HepG2 (cell line): ENCODE data around the gene COL18A1.

ENCODE experiments used
- CREB1 ChIP-seq, 2 experiments: fragments of 450-650 bp in 1 of 2; IDR thresholded peaks; 2 replicates each; pipeline ENCODE4 v1.6.1; 2016 to 2017; ENCODE audit warnings: control low read depth in 1 of 2, mild to moderate bottlenecking in 1 of 2, missing compliant biosample characterization in 1 of 2, missing genetic modification characterization in 1 of 2
- EP300 ChIP-seq, 3 experiments: sonication (generic) in 1 of 3; formaldehyde crosslinking in 1 of 3; IDR thresholded peaks; 2 replicates each; pipeline versions ENCODE4 v1.5.1 to v1.6.1; 2011 to 2020; ENCODE audit warnings: low read depth in 2 of 3, low read length in 2 of 3, borderline replicate concordance in 1 of 3, improper control_type of control experiment in 1 of 3, mild to moderate bottlenecking in 1 of 3, missing genetic modification reagents in 1 of 3, moderate library complexity in 1 of 3
- KMT2B ChIP-seq: IDR thresholded peaks from 2 replicates; pipeline ENCODE4 v1.6.1; 2016; ENCODE audit warnings: missing genetic modification reagents, missing compliant biosample characterization
- NFIC ChIP-seq: IDR thresholded peaks from 2 replicates; pipeline ENCODE4 v1.6.1; 2012; ENCODE audit warnings: mild to moderate bottlenecking, low read length, inconsistent platforms
- NR2C2 ChIP-seq: sonication (generic); formaldehyde crosslinking; IDR thresholded peaks from 2 replicates; pipeline ENCODE4 v1.4.0; 2020; ENCODE audit warnings: missing genetic modification reagents, mild to moderate bottlenecking, moderate library complexity, borderline replicate concordance
- XBP1 ChIP-seq: sonication (generic); formaldehyde crosslinking; IDR thresholded peaks from 2 replicates; pipeline ENCODE4 v1.5.0; 2020; ENCODE audit warnings: missing genetic modification reagents
- ZNF207 ChIP-seq: fragments of 450-650 bp; IDR thresholded peaks from 2 replicates; pipeline ENCODE4 v1.6.1; 2016; ENCODE audit warnings: antibody characterized with exemption, borderline replicate concordance
- ZNF598 ChIP-seq: sonication (generic); formaldehyde crosslinking; IDR thresholded peaks from 2 replicates; pipeline ENCODE4 v1.5.1; 2020; ENCODE audit warnings: mild to moderate bottlenecking, missing genetic modification reagents, borderline replicate concordance
- TF ChIP-seq, protein P1 (sequence below): sonication (generic); formaldehyde crosslinking; IDR thresholded peaks from 2 replicates; pipeline ENCODE4 v1.5.0; 2020; ENCODE audit warnings: mild to moderate bottlenecking, missing genetic modification reagents, moderate library complexity
- TF ChIP-seq, protein P2 (sequence below): sonication (generic); formaldehyde crosslinking; IDR thresholded peaks from 2 replicates; pipeline ENCODE4 v1.5.0; 2020; ENCODE audit warnings: mild to moderate bottlenecking, missing genetic modification reagents

DNA sequence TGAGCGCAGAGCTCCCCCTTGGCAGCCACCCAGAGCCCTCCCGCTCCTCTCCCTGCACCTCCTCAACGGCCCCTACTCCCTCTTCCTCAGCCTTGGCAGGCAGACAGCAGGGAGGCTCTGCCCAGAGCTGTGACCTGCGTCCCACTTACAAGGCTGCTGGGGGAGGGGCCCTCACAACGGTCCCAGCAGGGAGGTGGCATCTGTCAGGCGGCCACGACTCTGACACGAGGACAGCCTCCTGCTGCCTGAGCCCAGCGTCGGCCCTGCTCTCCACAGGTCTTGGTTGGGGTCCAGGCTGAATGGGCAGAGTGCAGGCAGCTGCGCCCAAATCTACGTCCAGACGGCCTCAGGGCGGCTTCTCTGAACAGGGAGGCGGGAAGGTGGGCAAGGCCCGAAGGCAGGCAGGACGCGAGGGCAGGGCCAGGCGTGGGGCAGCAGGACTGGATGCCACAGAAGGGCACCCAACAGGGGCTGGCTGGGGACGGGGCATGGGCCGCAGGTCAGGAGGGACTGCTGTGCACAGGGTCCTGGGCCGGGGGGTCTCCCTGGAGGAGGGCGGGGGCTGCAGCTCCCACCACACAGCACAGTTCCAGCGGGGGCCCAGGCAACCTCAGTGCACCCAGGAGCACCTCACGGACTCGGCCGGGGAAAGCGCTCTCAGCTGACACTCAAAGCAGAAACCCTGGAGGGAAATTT lies 129.8 kb downstream of the COL18A1 start:
- TF ChIP-seq XBP1 (no peak), CREB1 (IDR thresholded peaks at IDR 0.05) (no peak), CREB1 (CRISPR knock-in tag; IDR thresholded peaks at IDR 0.05) (no peak), NR2C2 (CRISPR knock-in tag) (no peak), EP300 (IDR thresholded peaks at IDR 0.05; ENCODE audit: low read depth in 2 of 2, low read length in 2 of 2) (no peak), EP300 (CRISPR knock-in tag; IDR thresholded peaks at IDR 0.05; ENCODE audit: borderline replicate concordance) (no peak), ZNF598 (CRISPR knock-in tag) (no peak), KMT2B (CRISPR knock-in tag) (no peak), NFIC (no peak), ZNF207 (no peak)
- TF ChIP-seq, protein P1, sequence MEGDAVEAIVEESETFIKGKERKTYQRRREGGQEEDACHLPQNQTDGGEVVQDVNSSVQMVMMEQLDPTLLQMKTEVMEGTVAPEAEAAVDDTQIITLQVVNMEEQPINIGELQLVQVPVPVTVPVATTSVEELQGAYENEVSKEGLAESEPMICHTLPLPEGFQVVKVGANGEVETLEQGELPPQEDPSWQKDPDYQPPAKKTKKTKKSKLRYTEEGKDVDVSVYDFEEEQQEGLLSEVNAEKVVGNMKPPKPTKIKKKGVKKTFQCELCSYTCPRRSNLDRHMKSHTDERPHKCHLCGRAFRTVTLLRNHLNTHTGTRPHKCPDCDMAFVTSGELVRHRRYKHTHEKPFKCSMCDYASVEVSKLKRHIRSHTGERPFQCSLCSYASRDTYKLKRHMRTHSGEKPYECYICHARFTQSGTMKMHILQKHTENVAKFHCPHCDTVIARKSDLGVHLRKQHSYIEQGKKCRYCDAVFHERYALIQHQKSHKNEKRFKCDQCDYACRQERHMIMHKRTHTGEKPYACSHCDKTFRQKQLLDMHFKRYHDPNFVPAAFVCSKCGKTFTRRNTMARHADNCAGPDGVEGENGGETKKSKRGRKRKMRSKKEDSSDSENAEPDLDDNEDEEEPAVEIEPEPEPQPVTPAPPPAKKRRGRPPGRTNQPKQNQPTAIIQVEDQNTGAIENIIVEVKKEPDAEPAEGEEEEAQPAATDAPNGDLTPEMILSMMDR (CRISPR knock-in tag), result no peak
- TF ChIP-seq, protein P2, sequence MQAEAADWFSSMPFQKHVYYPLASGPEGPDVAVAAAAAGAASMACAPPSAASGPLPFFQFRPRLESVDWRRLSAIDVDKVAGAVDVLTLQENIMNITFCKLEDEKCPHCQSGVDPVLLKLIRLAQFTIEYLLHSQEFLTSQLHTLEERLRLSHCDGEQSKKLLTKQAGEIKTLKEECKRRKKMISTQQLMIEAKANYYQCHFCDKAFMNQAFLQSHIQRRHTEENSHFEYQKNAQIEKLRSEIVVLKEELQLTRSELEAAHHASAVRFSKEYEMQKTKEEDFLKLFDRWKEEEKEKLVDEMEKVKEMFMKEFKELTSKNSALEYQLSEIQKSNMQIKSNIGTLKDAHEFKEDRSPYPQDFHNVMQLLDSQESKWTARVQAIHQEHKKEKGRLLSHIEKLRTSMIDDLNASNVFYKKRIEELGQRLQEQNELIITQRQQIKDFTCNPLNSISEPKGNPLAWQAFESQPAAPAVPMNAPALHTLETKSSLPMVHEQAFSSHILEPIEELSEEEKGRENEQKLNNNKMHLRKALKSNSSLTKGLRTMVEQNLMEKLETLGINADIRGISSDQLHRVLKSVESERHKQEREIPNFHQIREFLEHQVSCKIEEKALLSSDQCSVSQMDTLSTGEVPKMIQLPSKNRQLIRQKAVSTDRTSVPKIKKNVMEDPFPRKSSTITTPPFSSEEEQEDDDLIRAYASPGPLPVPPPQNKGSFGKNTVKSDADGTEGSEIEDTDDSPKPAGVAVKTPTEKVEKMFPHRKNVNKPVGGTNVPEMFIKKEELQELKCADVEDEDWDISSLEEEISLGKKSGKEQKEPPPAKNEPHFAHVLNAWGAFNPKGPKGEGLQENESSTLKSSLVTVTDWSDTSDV (CRISPR knock-in tag), result no peak
